Embryonic facial prominence (tissue), 1 donor: ENCODE results near the gene IL21R.
"Not testable (repeated sequence)": the region's sequence is repeated elsewhere in the genome, so short reads cannot be mapped to it uniquely, and the experiment has no call there.

Experiments used
- DNase-seq: peaks from one replicate; pipeline ENCODE4 v3.0.0-alpha.2; 2016; ENCODE audit errors: extremely low spot score

The IL21R gene

DNA sequence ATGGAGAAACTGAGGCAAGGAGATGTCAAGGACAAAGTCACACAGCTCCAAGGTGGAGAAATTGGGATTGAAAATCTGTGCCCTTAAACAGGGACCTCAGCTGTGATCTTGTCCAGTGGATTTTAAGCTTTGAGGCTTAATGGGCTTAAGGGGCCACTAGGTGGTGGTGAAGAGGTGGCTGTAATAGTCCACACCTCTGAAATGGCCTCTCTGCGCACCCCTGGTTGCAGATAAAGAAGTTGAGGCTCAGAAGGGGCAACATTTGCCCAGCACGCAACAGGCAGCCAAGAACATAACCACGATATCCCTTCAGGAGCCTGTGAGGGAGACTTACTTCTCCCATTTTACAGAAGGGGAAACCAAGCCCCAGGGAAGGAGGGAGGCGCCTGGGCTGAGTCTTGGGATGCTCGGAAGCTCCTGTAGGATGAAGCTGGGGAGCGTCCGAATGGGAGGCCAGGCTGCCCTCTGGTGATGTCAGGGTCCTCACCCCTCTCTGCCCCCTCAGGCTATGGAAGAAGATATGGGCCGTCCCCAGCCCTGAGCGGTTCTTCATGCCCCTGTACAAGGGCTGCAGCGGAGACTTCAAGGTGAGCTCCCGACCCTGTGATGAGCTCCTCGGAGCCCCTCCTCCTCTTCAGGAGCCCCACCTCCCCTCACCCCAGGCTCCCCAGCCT is 43.7 kb downstream of the IL21R start:
- DNase-seq = no peak

DNA sequence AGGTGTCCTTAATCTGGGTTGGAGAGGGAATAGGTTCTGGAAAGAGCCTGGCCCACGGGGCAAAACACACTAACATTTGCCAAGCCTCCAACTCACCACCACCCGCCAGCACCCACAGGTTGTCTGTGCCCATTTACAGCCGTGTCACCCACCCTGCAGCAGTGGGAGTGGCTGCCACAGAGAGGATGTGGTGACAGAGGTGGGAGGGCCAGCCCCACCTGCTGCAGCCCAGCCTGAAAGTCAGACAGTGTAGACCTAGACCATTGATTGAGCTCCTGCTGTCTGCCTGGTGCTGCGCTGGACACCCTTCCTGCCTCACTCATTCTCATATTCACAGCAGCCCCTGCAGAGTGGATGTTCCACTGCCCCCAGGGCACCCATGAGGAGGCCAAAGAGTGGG is 44.7 kb downstream of the IL21R start:
- DNase-seq = no peak

DNA sequence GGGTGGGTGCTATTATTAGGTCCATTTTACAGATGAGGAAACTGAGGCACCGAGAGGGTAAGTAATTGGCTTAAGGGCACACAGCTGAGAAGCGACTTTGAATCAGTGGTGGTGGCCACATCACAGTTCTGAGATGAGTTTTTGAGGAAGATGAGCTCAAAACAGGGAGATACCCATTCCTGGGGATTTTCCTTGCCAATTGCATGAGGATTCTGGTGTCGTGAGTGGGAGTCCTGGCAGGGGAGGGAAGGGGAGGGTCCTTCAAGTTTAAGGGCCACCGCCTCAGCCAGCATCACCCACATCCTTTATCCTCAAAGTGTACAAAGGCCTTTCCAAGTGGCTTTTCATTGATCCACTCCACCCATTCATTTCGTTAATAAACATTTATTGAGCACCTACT is 45.3 kb downstream of the IL21R start:
- DNase-seq = no peak

DNA sequence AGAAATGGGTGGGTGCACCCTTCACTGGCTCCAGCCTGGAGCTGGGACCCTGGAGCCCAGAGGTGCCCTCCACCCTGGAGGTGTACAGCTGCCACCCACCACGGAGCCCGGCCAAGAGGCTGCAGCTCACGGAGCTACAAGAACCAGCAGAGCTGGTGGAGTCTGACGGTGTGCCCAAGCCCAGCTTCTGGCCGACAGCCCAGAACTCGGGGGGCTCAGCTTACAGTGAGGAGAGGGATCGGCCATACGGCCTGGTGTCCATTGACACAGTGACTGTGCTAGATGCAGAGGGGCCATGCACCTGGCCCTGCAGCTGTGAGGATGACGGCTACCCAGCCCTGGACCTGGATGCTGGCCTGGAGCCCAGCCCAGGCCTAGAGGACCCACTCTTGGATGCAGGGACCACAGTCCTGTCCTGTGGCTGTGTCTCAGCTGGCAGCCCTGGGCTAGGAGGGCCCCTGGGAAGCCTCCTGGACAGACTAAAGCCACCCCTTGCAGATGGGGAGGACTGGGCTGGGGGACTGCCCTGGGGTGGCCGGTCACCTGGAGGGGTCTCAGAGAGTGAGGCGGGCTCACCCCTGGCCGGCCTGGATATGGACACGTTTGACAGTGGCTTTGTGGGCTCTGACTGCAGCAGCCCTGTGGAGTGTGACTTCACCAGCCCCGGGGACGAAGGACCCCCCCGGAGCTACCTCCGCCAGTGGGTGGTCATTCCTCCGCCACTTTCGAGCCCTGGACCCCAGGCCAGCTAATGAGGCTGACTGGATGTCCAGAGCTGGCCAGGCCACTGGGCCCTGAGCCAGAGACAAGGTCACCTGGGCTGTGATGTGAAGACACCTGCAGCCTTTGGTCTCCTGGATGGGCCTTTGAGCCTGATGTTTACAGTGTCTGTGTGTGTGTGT is 46.8 kb downstream of the IL21R start:
- DNase-seq = no peak

DNA sequence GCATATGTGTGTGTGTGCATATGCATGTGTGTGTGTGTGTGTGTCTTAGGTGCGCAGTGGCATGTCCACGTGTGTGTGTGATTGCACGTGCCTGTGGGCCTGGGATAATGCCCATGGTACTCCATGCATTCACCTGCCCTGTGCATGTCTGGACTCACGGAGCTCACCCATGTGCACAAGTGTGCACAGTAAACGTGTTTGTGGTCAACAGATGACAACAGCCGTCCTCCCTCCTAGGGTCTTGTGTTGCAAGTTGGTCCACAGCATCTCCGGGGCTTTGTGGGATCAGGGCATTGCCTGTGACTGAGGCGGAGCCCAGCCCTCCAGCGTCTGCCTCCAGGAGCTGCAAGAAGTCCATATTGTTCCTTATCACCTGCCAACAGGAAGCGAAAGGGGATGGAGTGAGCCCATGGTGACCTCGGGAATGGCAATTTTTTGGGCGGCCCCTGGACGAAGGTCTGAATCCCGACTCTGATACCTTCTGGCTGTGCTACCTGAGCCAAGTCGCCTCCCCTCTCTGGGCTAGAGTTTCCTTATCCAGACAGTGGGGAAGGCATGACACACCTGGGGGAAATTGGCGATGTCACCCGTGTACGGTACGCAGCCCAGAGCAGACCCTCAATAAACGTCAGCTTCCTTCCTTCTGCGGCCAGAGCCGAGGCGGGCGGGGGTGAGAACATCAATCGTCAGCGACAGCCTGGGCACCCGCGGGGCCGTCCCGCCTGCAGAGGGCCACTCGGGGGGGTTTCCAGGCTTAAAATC is 47.6 kb downstream of the IL21R start:
- DNase-seq = no peak

DNA sequence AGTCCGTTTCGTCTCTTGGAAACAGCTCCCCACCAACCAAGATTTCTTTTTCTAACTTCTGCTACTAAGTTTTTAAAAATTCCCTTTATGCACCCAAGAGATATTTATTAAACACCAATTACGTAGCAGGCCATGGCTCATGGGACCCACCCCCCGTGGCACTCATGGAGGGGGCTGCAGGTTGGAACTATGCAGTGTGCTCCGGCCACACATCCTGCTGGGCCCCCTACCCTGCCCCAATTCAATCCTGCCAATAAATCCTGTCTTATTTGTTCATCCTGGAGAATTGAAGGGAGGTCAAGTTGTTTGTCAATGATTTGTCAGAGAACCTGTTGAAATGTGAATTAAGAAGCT is 48.2 kb downstream of the IL21R start:
- DNase-seq = no peak

DNA sequence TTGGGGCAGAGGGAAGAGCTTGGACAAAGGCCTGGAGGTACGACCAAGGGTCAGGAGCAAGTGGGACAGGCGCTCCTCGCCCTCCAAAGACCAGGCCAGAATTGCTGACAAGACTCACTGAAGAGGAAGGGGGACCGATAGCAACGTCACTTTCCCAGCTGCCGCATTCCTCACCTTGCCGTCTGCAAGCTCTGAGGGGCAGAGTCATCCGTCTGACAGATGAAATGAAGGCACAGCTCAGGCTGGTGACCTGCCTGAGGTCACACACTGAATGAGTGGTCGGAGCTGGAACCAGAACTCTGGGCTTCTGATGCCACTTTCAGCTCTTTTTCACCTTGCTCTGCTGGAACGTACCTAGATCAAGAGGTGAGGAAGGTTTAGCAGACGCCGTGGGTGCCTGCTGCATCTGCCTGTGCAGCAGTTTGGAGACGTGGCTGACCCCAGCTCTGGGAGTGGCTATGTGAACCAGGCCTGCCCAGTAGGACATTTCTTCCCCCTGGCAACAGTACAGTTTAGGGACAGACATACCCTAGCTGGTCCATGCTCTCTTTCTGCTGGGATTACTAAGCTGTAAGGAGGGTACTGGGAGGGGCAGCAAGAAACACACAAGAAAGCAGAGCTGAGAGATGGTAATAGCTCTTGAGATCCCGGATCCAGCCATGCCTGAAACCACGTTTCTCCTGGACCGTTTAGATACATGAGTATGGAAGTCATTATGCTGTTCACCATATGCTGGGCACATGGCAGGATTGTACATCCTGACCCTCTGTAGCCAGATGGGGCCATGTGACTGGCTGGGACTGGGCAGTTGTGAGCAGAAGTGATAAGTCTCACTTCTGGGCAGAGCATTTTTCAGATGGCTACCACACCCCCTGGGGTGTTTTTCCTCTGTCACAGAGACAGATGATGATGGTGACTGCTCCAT is 50.9 kb downstream of the IL21R start:
- DNase-seq = no peak

DNA sequence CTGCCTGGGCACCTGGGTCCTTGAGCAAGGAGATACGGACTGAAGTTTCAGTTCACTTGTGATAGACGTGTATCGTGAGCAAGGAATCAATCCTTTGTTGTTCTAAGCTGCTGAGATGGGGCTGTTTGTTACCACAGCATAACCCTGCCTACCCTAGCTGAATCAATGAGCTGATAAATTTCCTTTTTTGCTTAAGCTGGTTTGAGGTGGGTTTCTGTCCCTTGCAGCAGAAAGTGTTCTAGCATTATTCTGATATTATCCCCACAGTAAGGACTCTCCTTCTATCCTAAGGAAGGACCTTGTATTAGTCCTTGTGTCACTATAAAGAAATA is 51.5 kb downstream of the IL21R start:
- no peak for DNase-seq

DNA sequence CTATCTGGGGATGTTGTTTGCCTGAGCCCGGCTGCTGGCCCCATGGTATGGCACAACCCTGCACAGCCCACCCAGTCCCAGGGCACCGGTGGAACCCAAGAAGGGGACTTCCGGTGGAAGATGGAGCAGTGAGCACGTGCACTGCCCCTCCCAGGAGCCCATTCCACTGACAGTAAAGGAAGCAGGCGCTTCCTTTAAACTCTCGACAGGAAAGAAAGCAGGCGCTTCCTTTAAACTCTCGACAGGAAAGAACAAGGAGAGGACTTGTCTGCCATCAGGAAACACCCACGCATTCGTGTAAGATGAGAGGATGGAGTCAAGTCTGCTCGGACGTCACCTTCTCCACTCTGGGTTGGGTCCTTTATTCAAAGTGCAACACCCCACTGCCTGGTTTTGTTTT is 53.7 kb downstream of the IL21R start:
- no peak for DNase-seq

DNA sequence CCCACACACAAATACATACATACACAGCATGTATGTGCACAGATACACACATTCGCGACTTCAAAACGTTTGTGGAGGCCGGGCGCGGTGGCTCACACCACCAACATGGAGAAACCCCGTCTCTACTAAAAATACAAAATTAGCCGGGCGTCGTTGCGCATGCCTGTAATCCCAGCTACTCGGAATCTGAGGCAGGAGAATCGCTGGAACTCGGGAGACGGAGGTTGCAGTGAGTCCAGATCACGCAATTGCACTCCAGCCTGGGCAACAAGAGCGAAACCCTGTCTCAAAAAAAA is 55.6 kb downstream of the IL21R start:
- DNase-seq = not testable (repeated sequence)

DNA sequence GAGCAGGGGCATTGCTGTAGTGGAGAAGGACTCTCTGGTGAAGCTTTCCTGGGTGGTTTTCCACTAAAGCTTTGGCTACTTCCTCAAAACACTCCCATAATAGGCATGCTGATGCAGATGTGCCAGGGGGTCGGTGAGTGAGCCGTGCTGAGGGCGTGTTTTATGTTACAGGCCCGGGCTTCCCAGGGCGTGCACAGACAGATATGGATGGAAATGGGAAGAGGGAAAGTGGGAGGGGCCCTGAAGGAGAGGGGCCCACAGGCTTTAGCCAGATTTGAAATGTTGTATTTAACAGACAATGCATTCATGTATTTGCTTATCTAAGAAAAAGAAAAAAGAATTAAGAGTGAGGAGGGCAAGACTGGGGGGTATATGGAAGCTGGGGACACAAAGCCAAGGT is 56.3 kb downstream of the IL21R start:
- DNase-seq = no peak

DNA sequence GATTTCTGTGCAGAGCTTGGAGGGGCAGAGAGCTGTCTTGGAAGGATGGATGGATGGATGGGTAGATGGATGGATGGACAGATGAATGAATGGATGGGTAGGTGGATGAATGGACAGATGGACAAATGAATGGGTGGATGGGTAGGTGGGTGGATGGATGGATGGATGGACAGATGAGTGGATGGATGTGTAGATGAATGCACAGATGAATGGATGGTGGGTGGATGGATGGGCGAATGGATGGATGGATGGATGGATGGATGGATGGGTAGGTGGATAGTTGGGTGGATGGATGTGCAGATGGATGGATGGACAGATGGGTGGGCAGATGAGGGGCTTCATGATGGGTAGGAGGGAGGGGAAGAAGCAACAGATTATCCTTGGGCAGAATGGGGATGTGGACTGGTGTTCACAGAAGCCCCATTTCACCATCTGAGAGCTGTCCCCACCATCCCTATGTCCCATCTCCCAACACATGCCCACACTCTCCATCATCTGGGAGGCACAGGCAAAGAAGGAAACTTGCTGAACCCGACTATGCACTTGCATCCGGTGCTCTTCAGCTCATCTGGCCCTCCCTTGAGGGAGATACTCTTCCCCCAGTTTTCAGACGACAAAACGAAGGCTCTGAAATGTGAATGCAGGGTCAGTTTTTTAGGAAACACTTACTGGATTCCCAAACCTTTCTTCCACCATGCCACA is 57.2 kb downstream of the IL21R start:
- no peak for DNase-seq

DNA sequence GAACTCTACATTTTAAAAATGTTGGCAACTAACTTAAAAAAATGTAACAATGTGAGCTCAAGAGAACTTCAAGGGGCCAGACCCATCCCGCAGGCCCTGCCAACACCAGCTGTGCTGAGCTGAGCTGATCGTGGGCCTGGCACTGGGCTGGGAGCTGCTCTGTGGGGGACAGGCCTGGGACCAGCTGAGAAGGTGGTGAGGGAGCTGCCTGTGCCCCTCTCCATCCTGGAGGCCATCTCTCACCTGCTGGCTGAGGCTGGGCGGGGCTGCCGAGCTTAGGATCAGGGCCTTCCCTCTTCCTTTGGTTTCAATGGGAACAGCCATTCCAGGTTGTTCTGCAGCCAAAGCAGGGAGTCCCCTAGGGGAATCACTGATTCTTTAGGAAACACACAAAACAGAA is 58.2 kb downstream of the IL21R start:
- DNase-seq = no peak

DNA sequence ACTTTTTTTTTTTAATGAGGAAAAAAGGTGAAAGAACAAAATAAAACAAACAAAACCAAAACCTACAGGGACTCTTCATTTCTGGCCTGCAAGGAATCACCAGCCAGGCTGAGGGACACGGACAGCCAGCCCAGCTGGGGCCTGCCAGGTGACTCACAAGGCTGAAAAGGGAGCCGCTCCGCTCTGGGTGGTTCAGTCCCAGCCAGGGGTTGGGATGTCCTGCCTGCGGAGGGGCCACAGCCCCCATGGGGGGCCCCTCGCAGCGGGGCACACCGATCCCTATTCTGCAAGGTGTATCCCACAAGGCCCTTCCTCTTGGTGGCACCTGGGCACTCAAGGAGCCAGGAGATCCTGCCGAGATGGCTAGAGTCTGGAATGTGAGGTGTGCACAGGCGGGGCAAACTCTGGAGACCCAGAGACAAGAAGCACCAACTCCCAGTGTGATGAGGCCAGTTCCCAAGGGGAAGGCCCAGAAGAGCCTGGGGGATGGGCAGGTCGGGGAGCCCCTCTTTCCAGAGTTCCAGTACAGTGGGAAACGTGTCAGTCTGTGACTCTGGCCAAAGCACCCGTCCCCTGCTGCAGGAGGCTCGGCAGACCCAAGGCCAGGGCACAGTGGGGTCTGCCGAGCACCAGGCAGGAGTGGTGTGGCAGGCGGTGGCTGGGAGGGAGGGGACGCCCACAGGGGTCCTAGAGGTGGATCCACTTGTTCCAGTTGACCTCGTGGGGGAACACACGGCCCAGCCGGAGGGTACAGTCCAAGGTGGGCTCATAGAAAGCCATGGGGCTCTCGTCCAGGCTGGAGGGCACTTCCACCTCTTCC is 58.9 kb downstream of the IL21R start:
- DNase-seq = no peak

DNA sequence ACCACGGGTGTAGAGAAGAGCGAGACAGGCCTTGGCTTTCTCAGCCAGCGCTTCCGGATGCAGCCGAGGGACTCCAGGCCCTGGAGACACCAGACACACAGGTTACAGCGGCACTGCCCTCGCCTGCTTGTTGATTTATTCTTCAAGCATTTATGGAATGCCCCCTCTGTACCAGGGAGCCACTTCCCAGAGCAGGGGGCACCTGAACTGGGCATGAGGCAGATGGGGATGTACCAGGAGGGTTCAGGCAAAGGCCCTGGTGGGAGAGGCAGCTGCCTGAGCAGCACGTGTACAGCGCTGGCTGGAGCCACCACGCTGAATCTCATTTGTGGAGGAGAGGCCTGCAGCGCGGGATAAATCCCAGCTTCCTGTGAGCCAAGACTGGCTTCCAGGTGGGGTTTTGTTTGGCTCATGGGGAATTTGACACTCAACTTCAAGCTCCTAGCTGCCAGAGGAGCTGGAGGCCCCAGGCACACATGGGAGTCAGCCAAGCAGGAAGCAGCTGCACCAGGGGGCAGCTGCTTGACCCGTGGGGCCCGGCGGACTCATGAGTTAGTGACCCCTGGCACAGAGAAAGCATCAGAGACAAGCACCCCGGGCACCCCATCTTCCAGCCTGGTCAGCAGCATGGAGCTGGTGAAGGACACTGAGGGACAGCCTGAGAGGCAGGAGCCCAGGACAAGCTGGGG is 59.7 kb downstream of the IL21R start:
- DNase-seq = no peak

DNA sequence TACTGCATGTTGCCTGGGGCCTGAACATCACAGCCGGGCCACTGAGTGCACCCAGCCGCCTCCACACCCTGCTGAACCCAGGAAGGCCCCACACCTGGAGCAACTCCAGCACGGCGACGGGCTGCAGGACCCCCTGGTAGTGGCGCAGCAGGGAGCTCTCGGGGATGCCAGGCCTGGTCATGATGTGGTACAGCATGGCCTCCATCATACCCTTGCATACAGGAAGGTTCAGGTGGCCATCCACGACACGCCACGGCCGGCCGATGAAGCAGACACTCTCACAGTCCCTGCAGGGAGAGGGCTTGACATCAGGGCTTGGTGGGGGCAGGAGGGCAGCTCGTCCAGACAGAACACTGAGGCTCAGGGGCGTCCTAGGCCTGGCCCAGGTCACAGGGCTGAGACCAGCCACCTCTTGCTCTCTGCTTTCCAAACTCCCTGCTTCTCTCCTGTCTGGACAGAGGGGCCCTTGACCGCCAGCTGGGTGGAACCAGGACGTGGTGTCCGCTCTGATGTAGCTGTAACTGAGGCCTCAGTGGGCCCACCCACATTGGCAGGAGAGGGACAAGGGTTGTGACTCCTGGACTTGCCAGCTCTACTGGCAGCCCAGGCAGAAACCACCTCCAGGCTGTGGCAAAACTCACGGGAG is 60.3 kb downstream of the IL21R start:
- no peak for DNase-seq

DNA sequence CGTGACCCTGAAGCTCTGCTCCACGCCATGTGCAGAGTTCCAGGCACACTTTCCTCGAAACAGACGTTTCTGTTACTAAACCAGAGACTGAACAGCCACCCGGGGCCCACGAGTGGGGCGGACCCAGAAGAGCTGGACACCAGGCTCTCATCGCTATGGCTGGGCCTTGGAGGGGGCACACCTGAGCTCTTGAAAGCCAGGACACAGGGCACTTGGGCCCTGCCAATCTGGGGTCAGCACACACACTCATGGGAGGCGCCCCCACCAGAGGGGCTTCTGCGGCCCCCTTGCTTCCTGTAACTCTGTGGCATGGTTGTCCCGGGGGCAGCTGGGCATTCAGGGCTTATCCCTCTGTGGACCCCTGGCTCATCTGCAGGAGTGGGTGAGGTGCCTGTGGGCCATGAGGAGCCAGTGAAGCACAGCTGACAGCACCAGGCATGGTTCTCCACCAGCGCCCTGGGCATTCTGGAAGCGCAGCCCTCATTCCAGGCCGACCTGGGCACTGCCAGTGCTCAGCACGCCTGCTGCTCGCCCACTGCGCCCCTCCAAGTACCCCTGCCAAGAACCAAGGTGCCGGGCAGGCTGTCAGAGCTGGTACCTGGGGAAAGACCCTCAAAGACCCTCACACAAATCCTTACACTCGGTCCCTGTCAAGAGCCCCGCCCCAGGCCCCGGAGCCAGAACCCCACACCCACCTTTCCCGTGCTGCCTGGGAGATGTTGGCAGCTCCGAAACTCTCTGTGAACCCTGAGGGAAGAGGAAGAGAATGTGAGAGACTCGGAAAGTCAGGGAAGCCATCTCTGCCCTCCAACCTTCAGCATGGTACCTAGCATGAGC is 61.1 kb downstream of the IL21R start:
- no peak for DNase-seq
